CD4-positive, alpha-beta T cell treated with Interleukin-21 for 1 hour (primary cell): ENCODE data around the gene ADCY9.

ENCODE experiments used
- DNase-seq: peaks from one replicate; pipeline ENCODE4 v3.0.0-alpha.2; 2020

Gene ADCY9

DNA sequence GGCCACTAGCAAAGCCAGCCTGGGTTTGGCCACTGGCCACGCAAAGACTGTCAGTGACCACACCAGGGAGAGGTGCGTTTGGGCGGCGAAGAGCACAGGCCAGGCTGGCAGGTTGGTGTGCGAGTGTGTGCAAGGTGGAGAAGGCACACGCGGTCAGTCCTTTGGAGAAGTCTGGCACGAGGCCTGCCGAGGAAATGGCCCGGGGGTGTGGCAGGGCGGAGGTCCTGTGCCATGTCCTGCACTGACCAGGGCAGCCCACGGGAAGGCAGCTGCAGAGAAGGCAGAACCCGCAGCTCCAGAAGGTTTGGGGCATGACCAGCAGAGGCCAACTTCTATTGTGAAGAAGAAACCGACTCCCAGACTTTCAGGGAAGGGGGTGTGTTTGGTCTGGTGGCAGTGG lies 90.8 kb downstream of the ADCY9 start:
- DNase-seq: no peak

DNA sequence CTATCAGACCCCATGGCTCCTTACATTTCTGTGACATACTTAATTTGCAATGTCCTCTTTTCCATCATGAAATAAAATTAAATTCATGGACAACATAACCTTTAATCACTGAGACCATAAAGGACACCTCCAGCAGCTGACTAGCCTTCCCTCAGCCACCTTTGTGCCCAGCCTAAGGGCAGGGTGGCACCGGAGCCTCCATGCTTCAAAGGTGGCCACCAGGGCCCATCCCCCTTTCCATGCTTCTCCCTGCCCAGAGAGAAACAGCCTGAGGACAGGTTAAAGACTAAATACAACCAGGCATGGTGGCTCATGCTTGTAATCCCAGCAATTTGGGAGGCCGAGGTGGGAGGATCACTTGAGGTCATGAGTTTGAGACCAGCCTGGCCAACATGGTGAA lies 94.3 kb downstream of the ADCY9 start:
- DNase-seq: no peak

DNA sequence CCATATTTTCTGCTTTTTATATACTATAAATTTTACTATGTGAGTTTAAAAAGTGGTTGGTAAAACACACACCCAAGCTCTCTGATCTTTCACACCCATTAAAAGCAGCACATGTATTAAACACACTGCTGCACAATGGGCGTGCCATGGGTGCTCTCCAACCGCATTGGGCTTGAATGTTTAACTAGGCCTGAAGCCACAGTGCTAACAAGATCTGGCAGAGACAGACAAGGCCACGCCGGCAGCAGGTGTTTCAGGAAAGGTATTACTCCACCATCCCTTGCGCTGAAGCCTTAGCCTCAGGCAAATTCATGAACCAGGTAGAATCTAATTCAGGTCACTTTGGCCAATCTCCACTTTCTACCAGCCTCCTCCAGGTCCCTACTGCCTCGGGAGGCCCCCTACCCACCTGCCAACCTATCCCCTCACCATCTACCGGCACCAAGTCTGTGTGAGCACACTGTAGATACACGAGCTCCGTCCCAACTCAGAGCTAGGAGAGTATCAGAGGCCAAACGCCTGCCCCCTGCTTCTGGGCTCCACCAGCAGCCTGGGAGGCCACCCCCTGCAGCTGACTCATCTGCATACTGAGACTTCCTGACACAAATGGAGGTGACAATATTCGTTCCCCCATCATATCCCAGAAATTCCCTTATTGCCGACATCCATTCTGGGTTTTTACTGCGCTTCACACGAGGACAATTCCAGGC lies 95.0 kb downstream of the ADCY9 start:
- DNase-seq: no peak

DNA sequence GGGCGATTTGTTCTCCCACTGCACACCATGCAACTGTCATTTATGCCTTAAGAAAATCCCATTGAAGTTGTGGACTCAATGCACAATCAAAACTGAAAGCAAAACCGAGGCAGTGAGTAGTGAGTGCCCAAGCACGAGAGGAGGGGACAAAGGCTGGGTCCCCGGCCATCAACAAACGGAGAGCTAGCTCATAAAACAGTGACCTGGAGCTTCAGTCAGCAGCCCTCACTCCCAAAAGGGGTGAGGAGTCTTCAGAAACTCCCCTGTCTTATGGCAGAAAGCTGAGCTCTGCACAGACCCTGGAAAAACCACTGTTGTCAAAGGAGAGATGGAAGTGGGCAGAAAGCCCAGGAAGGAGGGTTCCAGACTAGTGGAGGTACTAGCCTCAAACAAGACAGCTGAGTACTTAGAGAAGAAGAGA lies 96.9 kb downstream of the ADCY9 start:
- no peak for DNase-seq

DNA sequence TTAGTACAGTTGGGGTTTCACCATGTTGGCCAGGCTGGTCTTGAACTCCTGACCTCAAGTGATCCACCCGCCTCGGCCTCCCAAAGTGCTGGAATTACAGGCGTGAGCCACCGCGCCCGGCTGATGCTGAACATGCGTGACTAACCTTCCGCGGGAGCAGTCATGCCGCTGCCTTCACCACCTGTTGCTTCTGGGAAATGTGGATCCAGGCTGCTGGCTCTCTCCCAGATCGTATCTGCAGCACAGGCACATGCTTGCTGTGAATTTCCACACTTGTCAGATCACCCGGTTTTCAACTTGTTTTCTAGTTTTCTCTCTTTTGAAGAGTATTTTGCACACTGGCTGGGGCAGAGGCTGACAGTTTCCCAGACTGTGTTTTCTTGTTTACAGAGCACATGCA lies 97.9 kb downstream of the ADCY9 start:
- no peak for DNase-seq

DNA sequence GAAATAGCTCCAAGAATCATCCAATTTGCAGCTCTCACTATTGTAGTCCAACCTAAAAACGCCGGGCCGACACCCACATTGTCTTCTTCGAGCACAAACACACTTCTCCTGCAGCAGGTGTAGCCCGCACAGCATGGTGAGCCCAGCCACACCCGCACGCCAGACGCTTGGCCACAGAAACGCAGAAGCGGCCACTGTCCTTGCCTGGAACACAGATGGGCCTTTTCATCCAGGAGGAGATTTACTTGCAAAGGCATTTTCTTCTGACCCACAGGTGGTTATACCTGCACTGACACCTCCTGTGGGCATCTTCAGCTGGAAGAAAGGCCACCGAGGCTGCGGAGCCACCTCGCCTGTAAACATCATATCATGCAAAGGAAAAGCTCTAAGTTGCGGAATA lies 98.4 kb downstream of the ADCY9 start:
- no peak for DNase-seq

DNA sequence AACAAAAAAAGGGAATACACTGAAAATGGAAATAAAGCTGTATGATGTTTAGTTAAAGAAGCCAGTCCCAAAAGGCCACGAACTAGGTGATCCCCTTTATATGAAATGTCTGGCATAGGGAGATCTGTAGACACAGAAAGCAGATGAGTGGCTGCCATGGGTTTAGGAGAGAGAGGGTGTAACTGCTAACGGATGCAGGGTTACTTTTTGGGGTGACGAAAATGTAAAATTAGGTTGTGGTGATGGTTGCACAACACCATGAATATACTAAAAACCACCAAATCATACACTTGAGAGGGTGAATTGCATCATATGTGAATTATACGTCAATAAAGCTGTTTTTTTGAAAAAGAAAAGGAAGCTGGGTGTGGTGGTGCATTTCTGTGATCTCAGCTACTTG lies 99.6 kb downstream of the ADCY9 start:
- DNase-seq: peak; percentile 46

DNA sequence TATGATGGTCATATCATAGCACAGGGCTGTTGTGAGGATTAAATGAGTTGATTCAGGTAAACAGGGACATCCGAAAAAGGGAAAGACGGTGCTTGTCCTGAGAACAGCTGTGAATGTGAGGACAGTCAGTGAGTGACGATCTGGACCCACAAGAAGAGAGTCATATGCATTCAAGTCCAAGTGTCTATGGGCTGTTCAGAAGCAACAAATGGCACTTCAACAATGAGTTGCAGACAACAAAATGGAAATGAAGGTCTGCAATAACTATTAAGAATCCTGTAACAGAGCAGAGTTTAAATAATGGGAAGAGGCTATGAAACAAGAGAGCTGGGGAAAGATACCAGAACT lies 100.3 kb downstream of the ADCY9 start:
- no peak for DNase-seq

DNA sequence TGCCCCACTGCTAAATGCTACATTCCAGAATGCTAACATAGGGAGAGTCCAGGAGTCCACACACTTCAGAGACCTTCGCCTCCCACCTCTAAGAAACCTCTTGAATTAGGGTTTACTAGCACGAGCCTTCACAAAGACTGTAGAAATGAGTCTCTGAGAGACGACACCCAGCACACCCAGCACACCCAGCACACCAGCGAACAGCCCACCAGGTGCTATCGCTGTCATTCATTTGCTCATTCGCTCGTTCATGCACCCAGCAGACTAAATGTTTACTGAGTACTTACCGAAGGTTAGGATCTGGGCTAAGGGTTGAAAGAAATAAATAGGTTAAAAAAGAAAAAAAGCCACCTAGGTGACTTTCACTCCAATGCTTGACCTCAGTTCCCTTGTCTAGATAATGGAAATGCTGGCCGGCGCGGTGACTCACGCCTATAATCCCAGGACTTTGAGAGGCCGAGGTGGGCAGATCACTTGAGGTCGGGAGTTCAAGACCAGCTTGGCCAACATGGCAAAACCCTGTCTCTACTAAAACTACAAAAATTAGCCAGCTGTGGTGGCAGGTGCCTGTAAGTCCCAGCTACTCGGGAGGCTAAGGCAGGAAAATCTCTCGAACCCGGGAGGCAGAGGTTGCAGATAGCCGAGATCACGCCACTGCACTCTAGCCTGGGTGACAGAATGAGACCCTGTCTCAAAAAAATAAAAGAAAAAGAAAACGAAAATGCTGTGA lies 100.8 kb downstream of the ADCY9 start:
- DNase-seq: no peak

DNA sequence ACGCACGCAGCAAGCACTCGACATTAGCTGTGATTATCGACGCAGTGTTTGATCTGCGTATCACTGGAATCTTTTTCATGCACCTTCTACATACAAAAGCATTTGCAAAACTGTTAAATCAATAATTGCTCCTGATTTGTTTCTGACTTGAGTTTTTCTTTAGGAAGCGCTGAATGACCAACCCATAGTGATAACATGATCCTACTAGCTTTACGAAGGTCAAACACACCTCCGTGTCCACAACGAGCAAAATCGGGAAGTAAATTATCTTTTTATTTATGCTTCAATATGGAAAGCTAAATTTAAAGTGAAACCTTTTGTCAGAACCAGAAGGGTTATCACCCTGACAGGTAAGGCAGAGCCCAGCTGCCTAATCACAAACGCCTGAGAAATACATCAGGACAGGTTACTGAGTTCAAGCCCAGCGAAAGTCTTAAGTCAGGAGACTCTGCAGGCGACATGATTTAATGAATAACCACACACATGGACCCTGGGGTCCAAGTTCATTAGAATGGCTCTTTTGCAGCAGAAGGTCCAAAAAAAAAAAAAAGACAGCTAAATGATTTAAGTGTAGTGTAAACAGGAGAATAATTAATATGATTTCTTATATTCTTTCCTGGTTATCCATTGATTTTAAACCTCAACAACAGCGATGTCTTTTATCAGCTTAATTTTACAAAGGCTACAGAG lies 104.2 kb downstream of the ADCY9 start:
- DNase-seq: no peak

DNA sequence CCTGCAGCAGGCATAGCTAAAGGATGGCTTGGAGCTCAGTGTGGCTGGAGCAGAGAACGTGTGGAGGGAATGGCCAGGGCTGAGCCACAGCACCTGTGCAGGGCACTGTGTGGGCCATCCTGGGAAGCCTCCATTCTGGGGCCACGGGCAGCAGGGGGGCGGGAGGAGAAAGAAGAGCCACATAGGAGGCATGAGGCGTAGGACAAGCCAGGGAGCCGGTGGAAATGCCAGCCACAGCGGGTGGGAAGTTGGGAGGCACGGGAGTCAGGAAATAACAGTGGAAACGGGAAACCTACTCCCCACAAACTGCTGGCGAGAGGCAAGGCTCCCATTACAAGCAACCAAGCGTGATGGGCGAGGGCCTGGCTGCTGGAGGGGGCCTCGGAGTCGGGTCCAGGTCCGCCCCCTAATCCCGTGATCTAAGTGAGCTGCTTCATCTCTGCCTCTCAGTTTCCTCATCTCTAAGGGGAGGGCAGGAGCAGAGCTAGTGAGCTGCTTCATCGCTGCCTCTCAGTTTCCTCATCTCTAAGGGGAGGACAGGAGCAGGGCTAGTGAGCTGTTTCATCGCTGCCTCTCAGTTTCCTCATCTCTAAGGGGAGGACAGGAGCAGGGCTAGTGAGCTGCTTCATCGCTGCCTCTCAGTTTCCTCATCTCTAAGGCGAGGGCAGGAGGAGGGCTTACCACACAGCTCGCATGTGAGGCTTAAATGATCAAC lies 104.9 kb downstream of the ADCY9 start:
- no peak for DNase-seq

DNA sequence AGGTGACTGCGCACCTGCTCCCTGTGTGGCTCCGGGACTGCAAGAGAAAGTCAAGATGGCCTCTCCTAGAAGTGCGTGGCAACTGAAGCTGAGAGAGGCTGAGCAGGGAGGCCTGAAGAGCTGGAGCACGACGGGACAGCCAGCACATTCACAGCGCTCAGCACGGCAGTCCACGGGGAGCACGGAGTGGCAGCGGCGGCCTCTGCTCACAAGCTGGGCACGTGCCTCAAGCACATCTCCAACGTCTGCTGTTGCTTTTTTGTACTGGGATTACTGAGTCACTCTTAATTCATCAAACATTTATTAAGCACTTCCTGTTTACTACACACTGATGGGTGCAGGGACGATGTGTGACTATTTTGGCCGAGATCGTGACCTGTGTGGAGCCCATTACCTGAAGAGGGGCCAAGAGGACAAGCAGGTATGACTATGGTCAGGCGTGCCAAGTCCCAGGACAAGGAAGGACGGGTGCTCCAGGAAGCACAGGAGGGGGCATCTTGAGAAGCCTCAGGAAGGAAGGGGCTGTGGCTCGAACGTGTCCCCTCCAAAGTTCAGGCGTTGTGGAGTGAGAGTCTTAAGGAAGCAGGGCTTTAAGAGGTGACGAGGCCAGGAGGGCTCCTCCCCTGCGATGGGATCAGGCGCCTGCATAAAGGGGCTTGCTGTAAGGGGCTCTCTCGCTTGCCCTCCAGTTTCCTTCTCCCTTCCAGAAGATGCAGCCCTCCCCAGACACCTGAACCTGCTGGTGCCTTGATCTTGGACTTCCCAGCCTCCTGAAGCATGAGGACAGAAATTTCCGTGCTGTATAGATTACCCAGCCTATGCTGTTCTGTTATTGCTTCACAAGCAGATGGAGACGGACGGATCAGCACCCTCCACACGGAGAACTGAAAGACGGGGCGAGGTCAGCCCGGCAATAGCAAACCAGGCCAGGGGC lies 105.8 kb downstream of the ADCY9 start:
- DNase-seq: no peak

DNA sequence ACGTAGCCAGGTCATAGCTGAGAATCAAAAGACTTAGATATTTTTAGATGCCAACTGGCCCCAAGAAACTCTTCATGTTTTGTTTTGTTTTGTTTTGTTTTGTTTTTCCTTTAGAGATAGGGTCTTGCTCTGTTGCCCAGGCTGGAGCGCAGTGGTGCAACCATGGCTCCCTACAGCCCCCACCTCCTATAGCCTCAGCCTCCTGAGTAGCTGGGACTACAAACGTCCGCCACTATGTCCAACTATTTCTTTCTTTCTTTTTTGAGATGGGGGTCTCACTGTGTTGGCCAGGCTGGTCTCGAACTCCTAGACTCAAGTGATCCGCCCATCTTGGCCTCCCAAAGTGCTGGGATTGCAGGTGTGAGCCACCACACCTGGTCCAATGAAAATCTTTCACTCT lies 107.1 kb downstream of the ADCY9 start:
- no peak for DNase-seq

DNA sequence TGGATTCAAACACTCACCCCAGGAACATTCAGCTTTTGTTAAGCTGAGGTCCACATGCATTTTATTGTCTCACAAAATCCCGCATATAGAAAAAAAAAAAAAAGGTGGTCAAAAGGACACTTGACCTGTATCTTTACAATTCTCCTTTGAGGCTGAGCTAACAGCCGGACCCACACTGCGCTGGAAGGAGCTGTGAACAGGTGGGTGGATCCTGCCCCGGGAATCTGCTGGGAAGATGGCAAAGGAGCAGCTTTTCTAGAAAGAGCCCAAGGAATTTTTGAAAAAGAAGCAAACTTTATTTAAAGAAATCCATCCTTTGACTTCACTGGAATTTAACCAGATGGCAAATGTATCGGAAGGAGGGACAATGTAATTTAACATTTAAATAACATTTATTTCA lies 108.1 kb downstream of the ADCY9 start:
- DNase-seq: no peak

DNA sequence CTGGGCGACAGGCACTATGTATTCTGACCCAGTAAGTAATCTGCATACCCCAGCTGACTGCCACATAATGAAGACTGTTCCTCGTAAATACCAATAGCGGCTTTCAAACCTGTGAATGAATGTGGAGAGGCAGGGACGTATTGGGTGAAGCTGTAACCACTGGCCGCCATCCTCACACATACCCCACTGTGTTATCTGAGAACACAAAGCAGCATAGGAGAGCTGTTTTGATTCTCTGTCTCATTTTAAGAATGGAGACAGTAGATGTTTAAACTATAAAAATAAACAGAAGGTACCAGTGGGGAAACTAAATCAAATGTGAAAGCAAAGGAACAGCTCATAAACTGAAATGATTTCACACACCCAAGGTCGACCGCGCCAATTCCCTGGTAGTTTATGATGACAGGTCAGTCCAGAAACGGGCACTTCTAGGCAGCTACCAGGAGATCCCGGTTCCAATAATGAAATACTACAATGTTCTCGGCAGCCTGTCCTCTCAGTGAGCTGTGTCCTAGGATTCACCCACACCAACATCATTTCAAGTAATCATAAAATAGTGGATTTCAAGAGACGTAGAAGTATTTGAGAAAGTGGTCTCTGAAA lies 109.7 kb downstream of the ADCY9 start:
- no peak for DNase-seq

DNA sequence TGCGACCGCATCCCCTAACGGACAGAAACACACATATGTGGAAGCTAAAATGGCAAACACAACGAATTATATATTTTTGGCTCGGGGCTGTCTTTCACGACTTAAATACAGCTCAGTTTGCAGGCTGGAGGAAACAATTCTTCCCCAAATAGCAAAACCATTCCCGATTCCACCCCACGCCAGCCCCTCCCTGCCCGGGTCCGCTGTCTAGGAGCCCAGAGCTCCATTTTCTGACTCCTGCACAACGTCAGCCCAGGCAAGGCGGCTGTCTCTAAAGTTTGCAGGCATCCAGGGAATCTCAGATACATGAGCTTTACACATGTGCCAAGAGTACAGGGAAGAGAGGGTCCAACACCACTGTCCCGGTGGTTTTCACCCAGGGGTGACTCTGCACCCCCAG lies 110.5 kb downstream of the ADCY9 start:
- DNase-seq: no peak

DNA sequence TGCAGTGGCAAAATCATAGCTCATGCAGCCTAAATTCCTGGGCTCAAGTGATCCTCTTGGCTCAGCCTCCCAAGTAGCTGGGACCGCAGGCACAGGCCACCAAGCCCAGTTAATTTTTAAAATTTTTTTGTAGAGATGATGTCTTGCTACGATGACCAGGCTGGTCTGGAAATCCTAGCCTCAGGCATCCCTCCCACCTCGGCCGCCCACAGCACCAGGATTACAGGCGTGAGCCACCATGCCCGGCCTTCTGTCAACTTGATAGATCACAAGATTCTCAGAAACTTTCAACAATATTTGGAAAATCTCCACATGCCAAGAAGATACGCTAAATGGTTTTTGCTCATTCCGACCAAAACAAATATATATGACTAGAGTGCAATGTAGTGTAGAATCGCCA lies 111.0 kb downstream of the ADCY9 start:
- DNase-seq: no peak

DNA sequence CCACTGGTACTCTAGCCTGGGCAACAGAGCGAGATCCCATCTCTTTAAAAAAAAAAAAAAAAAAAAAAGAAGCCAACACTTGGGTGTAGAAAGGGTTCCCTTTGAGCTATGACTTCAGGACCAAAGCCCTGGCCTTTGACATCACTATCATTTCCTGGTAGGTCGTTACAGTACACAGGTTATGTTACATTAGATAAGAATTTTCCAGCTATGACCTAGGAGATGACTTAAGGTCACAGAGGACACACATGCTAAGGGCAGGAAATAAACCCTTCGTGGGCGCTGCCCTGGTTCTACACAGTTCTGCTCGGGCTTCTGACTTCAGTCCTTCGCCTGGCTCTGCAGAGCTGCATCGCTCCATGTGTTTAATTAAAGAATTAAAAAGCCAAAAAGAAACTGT lies 112.0 kb downstream of the ADCY9 start:
- no peak for DNase-seq

DNA sequence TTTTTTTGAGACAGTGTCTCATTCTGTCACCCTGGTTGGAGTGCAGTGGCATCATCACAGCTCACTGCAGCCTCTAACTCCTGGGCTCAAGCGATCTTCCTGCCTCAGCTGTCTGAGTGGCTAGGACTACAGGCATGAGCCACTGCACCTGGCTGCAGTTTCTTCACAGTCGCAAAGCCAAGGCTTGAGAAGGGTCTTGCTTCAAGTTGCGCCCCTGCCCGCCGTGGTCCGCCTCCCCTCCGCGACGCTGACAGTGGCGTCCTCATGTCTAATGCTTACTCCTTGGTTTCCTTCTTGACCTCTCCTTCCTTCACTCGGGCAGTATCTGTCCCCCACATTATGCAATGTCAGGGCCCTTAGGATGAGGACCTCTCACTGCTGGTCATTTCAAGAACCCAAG lies 112.7 kb downstream of the ADCY9 start:
- DNase-seq: no peak

DNA sequence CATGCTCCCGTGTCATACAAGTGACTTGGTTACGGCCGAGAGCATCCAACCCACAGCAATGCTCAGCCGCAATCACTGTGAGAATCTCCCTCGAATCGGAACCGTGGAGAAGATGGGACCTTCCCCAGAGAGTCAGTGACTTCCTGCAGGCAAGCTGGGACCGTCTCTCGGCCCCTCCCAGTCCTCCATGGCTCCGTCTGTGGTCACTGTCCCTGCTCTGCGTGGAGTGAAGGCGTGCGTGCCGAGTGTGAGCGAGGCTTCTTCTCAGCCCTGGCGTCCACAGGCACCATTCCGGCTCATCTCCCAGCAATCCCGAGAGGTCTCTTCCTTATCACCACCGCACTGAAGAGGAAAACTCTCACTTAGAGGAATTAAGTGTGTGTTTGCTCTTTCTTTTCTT lies 113.1 kb downstream of the ADCY9 start:
- DNase-seq: no peak

DNA sequence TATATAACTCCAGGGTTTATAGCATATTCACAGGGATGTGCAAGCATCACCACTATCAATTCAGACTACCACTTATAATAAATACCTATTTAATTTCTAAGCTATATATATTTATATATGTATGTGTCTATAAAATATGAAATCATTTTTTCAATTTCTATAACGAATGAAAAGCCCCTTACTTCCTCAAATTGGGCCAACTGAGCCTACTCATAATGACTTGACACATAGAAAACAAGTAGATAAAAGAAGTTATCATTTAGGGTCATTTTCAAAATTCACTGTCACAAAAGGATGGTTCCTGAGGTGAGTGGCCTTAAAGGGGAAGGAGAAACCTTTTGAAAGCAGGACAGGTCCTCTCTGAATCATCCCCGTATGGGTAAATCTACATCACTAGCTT lies 114.1 kb downstream of the ADCY9 start:
- DNase-seq: no peak
